GM12891 (cell line): ENCODE results near the gene COX5B.

Experiments used
- POLR2A ChIP-seq: IDR thresholded peaks from 2 replicates; pipeline ENCODE4 v1.6.1; 2011; ENCODE audit warnings: low read depth, low read length, control low read depth
- POLR2AphosphoS5 ChIP-seq: IDR thresholded peaks from 2 replicates; pipeline ENCODE4 v1.6.1; 2011; ENCODE audit warnings: low read depth, low read length, control low read depth
- SPI1 ChIP-seq: IDR thresholded peaks from 2 replicates; pipeline ENCODE4 v1.6.1; 2011; ENCODE audit warnings: low read depth, low read length, control low read depth
- TAF1 ChIP-seq: IDR thresholded peaks from 2 replicates; pipeline ENCODE4 v1.6.1; 2011; ENCODE audit warnings: low read depth, low read length, control low read depth

- no peak for TF ChIP-seq POLR2A
- TF ChIP-seq POLR2AphosphoS5 = no peak
- TF ChIP-seq TAF1 = no peak
- TF ChIP-seq SPI1 = no peak
These were observed 32.4 kb downstream of the COX5B start for GRCh38 chr2:97678298-97678697.
